Left lung (tissue), 10 donors: ENCODE measurements around the gene BEST4. TPM values are rescaled to one million over a fixed set of nuclear protein-coding genes. Genes with fewer than 3 reads are reported as not detected.

Experiments used
- ATAC-seq: fragments of 200-7000 bp; cut with Tn5 transposase; one replicate; pipeline ENCODE4 v1.9.1; 2020; ENCODE audit warnings: moderate library complexity
- DNase-seq, 4 donors: peaks; one replicate each; pipeline ENCODE4 v3.0.0-alpha.2; 2013 to 2020
- H3K27ac ChIP-seq, 2 donors: fragments of 200-600 bp; sonication (generic) in 1 of 2; one replicate each; pipeline versions ENCODE4 v1.5.0 to v1.8.0; 2020 to 2021
- H3K27me3 ChIP-seq, 2 donors: fragments of 200-600 bp; sonication (generic) in 1 of 2; one replicate each; pipeline versions ENCODE4 v1.5.0 to v1.8.0; 2020 to 2021
- H3K36me3 ChIP-seq, 2 donors: fragments of 200-600 bp; sonication (generic) in 1 of 2; one replicate each; pipeline versions ENCODE4 v1.5.0 to v1.8.0; 2020 to 2021
- H3K4me1 ChIP-seq, 2 donors: fragments of 200-600 bp; one replicate each; pipeline ENCODE4 v1.8.0; 2021
- H3K4me3 ChIP-seq, 2 donors: fragments of 200-600 bp; sonication (generic) in 1 of 2; one replicate each; pipeline versions ENCODE4 v1.5.0 to v1.8.0; 2020 to 2021; ENCODE audit warnings: mild to moderate bottlenecking in 1 of 2
- H3K9me3 ChIP-seq, 2 donors: fragments of 200-600 bp; sonication (generic) in 1 of 2; one replicate each; pipeline versions ENCODE4 v1.5.0 to v1.8.0; 2020 to 2021
- intact Hi-C, 2 donors: fragments of 100-400 bp; cut with DNase I; formaldehyde crosslinking; loops; one replicate each; pipeline versions ENCODE4 v1.11.2 to v1.14.2; 2022
- polyA plus RNA-seq, 6 donors: library from polyadenylated mRNA; unstranded; fragments of 120-200 nt; gene quantifications; one replicate each; pipeline ENCODE4 v1.2.1, GENCODE V29; 2013; ENCODE audit not compliant: insufficient read length in 6 of 6
- total RNA-seq, 2 donors: library from RNA; stranded (reverse); fragmentation: NEBNext Ultra II Directional; extraction: Animal tissue kit (Norgen Biotek cat#: 25700); gene quantifications; one replicate each; pipeline ENCODE4 v1.2.1, GENCODE V29; 2021
- TF ChIP-seq, protein P1 (sequence below), 2 donors: fragments of 200-600 bp; sonication (generic) in 1 of 2; IDR thresholded peaks; one replicate each; pipeline versions ENCODE4 v1.5.0 to v1.8.0; 2021; ENCODE audit warnings: antibody characterized with exemption in 2 of 2
- donor health status: DM: no; HTN: yes; CAD: no.
- donor health status: DM: no; HTN: no; CAD: no.

The BEST4 gene
- total and polyA plus RNA-seq, 8 donors: 0.23 to 1.2 (median 0.90) TPM

DNA sequence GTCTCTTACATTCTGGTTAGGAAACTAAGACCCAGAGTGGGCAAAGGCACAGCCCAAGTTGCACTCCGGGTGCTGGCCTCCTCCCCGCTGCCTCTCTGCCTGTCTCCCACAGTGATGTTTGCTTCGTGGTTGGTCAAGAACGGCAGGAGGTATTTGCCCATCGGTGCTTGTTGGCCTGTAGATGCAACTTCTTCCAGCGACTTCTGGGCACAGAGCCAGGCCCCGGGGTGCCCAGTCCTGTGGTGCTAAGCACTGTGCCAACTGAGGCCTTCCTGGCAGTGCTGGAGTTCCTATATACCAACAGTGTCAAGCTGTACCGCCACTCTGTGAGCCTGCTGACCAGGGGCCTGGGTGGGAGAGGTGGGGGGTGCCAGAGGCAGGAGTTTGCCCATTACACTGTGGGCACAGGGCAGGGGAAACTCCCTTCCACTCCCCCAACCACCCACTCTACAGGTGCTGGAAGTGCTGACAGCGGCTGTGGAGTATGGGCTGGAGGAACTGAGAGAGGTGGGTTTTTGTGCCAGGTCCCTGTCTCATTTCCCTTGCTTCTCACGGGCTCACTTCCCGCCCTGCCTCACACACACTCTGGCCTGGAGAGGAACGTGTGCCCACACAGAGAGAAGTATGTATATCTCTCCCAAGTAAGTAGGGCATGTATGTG, 22.3 kb upstream of the BEST4 start:
- Histone ChIP-seq H3K4me1 (peaks cover 46 to 99% of the 10 kb centered on the region in 2 donors), H3K27ac (peak overlapping the region; percentile 97 to 99), H3K36me3 (peaks cover 0 to 32% of the 10 kb centered on the region in 2 donors), H3K27me3 (no peaks in the 10 kb centered on the region), H3K4me3 (peak overlapping the region in 1 of 2 donors; percentile 25), H3K9me3 (no peaks in the 10 kb centered on the region)
- DNase-seq: peak in 2 of 4 donors; percentile 79 to 89
- TF ChIP-seq, protein P1, sequence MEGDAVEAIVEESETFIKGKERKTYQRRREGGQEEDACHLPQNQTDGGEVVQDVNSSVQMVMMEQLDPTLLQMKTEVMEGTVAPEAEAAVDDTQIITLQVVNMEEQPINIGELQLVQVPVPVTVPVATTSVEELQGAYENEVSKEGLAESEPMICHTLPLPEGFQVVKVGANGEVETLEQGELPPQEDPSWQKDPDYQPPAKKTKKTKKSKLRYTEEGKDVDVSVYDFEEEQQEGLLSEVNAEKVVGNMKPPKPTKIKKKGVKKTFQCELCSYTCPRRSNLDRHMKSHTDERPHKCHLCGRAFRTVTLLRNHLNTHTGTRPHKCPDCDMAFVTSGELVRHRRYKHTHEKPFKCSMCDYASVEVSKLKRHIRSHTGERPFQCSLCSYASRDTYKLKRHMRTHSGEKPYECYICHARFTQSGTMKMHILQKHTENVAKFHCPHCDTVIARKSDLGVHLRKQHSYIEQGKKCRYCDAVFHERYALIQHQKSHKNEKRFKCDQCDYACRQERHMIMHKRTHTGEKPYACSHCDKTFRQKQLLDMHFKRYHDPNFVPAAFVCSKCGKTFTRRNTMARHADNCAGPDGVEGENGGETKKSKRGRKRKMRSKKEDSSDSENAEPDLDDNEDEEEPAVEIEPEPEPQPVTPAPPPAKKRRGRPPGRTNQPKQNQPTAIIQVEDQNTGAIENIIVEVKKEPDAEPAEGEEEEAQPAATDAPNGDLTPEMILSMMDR (IDR thresholded peaks at IDR 0.05): no peak
- no peak for ATAC-seq
- intact Hi-C loops: no loop called here

DNA sequence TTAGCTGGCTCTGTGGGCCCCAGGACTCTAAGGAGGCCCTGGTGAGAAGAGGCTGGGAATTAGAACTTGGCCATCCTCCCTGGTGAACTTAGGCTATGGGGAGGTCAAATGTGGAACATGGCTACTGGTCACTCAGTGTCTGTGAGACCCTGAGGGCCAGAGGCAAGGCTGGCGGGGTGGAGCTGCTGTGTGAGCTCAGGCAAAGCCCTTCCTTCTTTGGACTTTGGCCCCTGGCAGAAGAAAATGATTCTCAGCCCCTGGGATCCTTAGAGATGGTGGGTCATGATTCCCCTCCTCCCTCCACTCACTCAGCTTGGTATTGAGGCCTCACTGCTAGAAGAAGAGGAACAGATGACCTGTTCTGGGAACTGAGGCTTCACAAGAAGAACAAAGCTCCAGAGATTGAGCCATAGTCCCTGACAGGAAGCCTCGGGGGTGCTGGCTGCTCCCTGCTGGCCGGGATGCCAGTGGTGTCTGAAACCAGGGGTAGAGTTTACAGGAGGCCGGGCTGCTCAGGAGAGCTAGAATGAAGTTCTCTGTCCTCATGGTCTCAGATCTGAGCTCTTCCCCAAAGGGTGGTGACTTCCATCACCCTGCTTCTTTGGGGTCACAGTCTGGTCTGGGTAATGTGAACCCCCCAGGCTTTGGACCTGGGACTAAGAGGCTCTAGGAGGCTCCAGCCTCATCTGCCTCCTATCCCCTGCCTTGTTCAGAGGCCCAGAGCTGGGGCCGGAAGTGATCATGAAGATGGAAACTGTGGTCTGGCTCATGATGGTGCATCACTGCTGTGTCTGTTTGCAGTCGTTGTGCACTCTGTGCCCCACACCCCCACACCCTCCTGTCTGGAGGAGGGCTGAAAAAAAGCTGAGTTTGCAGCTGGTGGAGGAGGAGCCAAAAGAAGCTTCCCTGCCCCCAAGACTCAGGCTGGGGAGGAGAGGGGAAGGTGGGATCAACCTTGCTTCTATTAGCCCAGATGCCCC, 21.3 kb upstream of the BEST4 start:
- intact Hi-C loops: no loop called here
- Histone ChIP-seq H3K4me3 (peak overlapping the region; percentile 2 to 25), H3K27ac (peak overlapping the region; percentile 97 to 99), H3K27me3 (no peaks in the 10 kb centered on the region), H3K4me1 (peaks cover 46 to 99% of the 10 kb centered on the region in 2 donors), H3K36me3 (peaks cover 0 to 35% of the 10 kb centered on the region in 2 donors), H3K9me3 (no peaks in the 10 kb centered on the region)
- DNase-seq (peak in 2 of 4 donors; percentile 84 to 86), ATAC-seq (peak; percentile 2)
- TF ChIP-seq, protein P1 (IDR thresholded peaks at IDR 0.05): no peak

DNA sequence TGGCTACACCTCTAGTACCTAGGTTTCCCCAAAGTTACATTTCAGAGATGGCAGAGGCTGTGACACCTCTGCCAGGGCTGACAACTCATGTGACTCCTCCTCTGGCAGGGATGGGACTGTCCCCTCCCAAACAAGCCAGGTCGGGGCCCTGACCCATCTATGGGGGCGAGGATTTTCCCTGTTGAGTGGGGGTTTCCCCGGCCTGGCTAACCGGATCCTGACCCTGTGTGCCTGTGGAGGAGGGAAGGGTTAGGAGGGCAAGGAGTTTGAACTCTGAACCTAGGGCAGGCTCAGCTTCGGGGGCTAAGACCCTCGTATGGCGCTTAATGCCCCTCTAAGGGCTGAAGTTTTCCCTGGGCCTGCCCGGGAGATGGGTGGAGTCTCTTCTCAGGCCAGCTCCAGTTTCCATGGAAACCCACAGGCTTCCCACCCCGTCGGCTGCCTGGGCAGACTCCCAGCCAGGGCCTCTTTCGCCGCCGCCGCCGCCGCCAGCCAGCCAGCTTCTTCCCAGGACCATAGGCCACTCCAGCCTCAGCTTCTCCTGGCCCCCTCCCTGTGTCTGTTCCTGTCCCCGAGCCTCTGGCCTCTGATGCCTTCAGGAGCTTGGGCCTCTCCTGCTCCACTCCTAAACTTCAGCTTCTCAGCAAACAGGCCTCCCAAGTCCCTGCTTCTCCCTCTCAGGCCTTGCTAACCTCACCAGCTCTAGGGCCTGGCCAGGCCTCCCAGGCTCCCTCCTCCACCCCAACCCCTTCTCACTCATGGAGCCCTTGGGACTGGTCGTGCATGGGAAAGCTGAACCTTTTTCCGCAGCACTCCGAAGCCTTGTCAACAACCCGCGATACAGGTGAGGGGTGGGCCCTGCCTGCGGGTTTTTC, 20.3 kb upstream of the BEST4 start, which contains the start of gene BTBD19:
TSS of gene BTBD19 (plus strand) at position 461 of the 875 bp plus-strand sequence. CDS start at position 759, 298 bp downstream.
- peak; percentile 86 to 93 (median 88) for DNase-seq
- intact Hi-C loops: no loop called here
- H3K4me3 ChIP-seq: peak within 1 kb of the TSS; percentile 2 to 25

DNA sequence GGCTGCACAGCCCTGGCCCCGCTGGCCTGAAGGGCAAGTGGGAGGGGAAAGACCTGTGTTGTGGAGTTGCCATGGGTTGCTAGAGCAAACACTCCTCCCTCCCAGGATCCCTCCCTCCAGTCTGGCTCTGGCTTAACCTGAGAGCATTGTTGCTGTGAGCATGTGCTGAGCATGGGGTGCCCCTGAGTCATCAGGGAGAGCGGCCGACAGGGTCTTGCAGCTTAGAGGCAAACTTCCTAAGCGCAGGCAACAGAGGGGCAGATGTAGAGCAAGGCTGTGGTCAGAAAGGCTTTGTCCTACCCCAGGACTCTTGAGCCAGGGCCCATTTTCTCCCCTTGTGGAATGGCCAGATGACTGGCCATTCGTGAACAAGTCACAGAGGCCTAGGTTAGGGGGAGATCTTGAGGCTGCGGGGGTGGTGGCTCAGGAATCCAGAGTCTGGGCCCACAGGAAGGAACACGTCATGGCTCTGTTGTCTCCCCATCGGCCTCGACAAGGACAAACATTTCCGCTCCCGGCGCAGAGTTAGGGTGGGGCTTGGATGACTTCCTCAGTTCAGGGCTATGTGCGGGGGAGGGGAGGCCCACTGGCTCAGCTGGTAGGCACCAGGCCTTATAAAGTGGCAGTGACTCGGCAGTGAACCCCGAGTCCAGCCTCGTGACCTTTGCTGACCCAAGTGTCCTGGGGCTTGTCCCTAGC, 19.5 kb upstream of the BEST4 start:
- Histone ChIP-seq H3K27ac (peak overlapping the region; percentile 97 to 99), H3K4me1 (peaks cover 41 to 100% of the 10 kb centered on the region in 2 donors), H3K4me3 (peak overlapping the region in 1 of 2 donors; percentile 25), H3K9me3 (no peaks in the 10 kb centered on the region), H3K27me3 (no peaks in the 10 kb centered on the region), H3K36me3 (peaks cover 0 to 45% of the 10 kb centered on the region in 2 donors)
- peak; percentile 83 for ATAC-seq
- intact Hi-C loops: no loop called here
- DNase-seq: peak; percentile 82 to 99 (median 96)
- TF ChIP-seq, protein P1 (IDR thresholded peaks at IDR 0.05): no peak

More for the DNA sequence above, 20.3 kb upstream of the BEST4 start, which contains the start of gene BTBD19:
- H3K27me3 ChIP-seq: no peaks in the 10 kb centered on the region
- TF ChIP-seq, protein P1 (IDR thresholded peaks at IDR 0.05): no peak
- H3K27ac ChIP-seq: peak within 1 kb of the TSS; percentile 97 to 99
- no peaks in the 10 kb centered on the region for H3K9me3 ChIP-seq
- ATAC-seq: peak; percentile 28
- peaks cover 0 to 42% of the 10 kb centered on the region in 2 donors for H3K36me3 ChIP-seq
- peaks cover 45 to 99% of the 10 kb centered on the region in 2 donors for H3K4me1 ChIP-seq
